Endothelial cell of umbilical vein (primary cell): Measurements from ENCODE around the gene SPTB.

ENCODE experiments used
- CTCF ChIP-seq, 2 donors: IDR thresholded peaks; 1 replicate in 1 of 2; 2 replicates in 1 of 2; pipeline ENCODE4 v1.5.1; 2011; ENCODE audit warnings: low read length in 2 of 2, mild to moderate bottlenecking in 2 of 2, moderate library complexity in 2 of 2, control low read depth in 1 of 2, inconsistent platforms in 1 of 2, low read depth in 1 of 2; ENCODE audit not compliant: insufficient read depth in 1 of 2; ENCODE audit errors: extremely low read depth in 1 of 2
- EZH2 ChIP-seq: IDR thresholded peaks from 2 replicates; pipeline ENCODE4 v1.6.1; 2012; ENCODE audit warnings: borderline replicate concordance, low read depth, mild to moderate bottlenecking, moderate library complexity, low read length, inconsistent platforms; ENCODE audit not compliant: severe bottlenecking
- GATA2 ChIP-seq: IDR thresholded peaks from 2 replicates; pipeline ENCODE4 v1.7.0; 2011; ENCODE audit warnings: low read depth, mild to moderate bottlenecking, moderate library complexity, mixed read lengths, low read length; ENCODE audit not compliant: insufficient read length, insufficient read depth
- MAX ChIP-seq: IDR thresholded peaks from 2 replicates; pipeline ENCODE4 v1.6.1; 2011; ENCODE audit not compliant: insufficient read depth, insufficient read length
- MYC ChIP-seq: IDR thresholded peaks from one replicate; pipeline ENCODE4 v1.6.1; 2011; ENCODE audit warnings: mild to moderate bottlenecking, low read depth, low read length
- POLR2A ChIP-seq: IDR thresholded peaks from 2 replicates; pipeline ENCODE4 v1.6.1; 2012; ENCODE audit warnings: low read depth, mild to moderate bottlenecking, control low read depth, low read length
- POLR2AphosphoS5 ChIP-seq: IDR thresholded peaks from 2 replicates; pipeline ENCODE4 v1.6.1; 2012; ENCODE audit warnings: low read depth, mild to moderate bottlenecking, control low read depth, low read length, moderate library complexity; ENCODE audit not compliant: insufficient read depth

- TF ChIP-seq GATA2 (no peak), CTCF (IDR thresholded peaks at IDR 0.05; ENCODE audit: extremely low read depth in 1 of 2, insufficient read depth in 1 of 2, low read depth in 1 of 2, low read length in 2 of 2) (no peak), POLR2A (no peak), POLR2AphosphoS5 (no peak), MYC (no peak), EZH2 (no peak), MAX (no peak)
Measured at GRCh38 chr14:64746298-64747250, 133.1 kb downstream of the SPTB start.
